ENCODE results near the gene HOXA3. TPM values are rescaled to one million over a fixed set of nuclear protein-coding genes. Genes with fewer than 3 reads are reported as not detected.
A peak's percentile ranks its signal among the peaks of the same experiment; 100 is the strongest.

Gene HOXA3
- total RNA-seq, 1 donor from 2014 or later: 8.7 TPM

DNA sequence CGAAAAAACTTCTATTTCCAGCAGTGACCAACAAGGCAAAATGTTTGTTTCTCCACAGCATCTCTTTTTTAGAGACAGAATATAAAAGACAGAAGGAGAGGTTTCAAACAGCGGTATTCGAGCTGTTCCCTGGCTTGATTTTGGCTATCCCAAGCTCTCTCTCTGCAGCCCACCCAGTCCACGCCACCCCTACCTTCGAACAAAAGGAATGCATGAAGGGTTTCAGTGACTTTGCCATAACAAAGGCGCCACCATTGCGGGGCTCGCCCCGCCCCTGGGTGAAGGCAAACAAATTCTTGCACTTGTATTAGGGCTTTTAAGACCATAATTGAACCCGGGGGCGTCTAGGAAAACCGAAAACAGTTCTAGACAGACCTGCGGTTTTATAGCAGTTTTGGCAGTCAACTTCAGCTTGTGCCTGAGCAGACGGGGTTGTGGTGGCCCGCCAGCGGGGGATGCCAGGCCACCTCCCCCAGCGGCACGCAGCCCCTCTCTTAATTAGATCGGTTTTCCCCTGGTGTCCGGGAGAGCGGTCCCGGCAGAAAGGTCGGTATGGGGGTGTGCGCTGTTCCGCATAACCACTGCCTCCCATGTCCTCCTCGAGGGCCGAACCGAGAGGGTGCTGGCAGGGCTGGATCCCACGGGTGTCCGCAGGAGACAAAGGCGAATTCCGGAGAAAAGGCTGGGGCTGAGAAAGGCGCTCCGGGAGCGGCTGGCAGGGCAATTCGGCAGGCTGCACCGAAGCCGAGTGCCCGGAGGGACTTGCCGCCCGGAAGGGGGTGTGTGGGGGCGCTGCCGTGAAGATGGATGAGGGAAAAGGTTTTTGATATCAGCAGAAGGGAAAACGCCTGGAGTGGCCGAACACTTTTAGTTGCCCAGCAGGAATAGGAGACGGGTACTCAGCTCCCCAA, 35.3 kb upstream of the HOXA3 start:
- H3K9me3 ChIP-seq: no peaks in the 10 kb centered on the region
- H3K4me3 ChIP-seq: peak overlapping the region; percentile 25
- peaks cover 100% of the 10 kb centered on the region for H3K27me3 ChIP-seq
- no peak for ATAC-seq
- TF ChIP-seq, protein P1, sequence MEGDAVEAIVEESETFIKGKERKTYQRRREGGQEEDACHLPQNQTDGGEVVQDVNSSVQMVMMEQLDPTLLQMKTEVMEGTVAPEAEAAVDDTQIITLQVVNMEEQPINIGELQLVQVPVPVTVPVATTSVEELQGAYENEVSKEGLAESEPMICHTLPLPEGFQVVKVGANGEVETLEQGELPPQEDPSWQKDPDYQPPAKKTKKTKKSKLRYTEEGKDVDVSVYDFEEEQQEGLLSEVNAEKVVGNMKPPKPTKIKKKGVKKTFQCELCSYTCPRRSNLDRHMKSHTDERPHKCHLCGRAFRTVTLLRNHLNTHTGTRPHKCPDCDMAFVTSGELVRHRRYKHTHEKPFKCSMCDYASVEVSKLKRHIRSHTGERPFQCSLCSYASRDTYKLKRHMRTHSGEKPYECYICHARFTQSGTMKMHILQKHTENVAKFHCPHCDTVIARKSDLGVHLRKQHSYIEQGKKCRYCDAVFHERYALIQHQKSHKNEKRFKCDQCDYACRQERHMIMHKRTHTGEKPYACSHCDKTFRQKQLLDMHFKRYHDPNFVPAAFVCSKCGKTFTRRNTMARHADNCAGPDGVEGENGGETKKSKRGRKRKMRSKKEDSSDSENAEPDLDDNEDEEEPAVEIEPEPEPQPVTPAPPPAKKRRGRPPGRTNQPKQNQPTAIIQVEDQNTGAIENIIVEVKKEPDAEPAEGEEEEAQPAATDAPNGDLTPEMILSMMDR (IDR thresholded peaks at IDR 0.05): no peak
- peaks cover 46% of the 10 kb centered on the region for H3K4me1 ChIP-seq
- no peaks in the 10 kb centered on the region for H3K36me3 ChIP-seq
- peak; percentile 57 for DNase-seq
- no peak overlapping the region for H3K27ac ChIP-seq
- intact Hi-C loops (cut with DNase I): no loop called here

DNA sequence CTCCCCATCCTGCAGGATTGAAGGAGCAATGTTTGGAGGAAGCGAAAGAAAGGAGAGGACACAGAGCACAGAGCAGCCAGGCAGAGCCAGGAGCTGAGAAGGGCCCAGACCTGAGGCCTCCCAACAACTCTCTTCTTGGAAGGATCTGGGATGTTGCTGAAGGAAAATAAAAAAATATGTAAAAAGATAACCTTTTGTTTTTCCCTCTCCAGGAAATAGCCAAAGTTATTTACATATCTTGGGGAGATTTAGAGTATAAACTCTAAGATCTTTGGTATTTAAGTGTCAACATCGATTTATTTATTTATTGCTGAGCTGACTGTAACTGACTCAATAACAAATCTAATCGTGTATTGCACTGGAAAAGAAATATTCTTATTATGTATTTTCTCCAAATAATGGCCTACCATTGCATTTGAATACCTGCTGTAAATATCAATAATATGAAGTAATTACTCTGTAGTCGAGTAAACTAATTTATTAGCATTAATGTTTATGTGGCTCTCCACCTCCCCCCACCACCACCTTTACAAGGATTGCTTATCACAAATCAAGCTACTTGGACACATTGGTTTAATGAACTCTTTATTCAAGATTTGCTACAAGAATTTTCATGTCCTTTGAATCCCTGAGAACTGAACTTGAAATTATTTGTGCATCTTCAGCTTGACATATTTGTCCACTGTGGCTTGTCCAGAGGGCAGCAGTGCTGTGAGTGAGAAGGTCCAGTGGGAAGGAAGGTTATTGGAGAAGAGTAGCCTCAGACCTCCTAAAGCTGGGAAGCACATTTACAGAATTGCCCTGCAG, 34.5 kb upstream of the HOXA3 start:
- peaks cover 41% of the 10 kb centered on the region for H3K4me1 ChIP-seq
- TF ChIP-seq, protein P1 (IDR thresholded peaks at IDR 0.05): no peak
- intact Hi-C loops (cut with DNase I): no loop called here
- H3K9me3 ChIP-seq: no peaks in the 10 kb centered on the region
- H3K36me3 ChIP-seq: no peaks in the 10 kb centered on the region
- ATAC-seq: no peak
- no peak overlapping the region for H3K27ac ChIP-seq
- peaks cover 100% of the 10 kb centered on the region for H3K27me3 ChIP-seq
- no peak for DNase-seq
- no peak overlapping the region for H3K4me3 ChIP-seq

- DNase-seq: peak; percentile 31
- ATAC-seq: no peak
- Histone ChIP-seq H3K27me3 (peaks cover 100% of the 10 kb centered on the region), H3K27ac (no peak overlapping the region), H3K4me1 (peaks cover 41% of the 10 kb centered on the region), H3K4me3 (no peak overlapping the region), H3K9me3 (no peaks in the 10 kb centered on the region), H3K36me3 (no peaks in the 10 kb centered on the region)
- TF ChIP-seq, protein P1 (IDR thresholded peaks at IDR 0.05): no peak
- intact Hi-C loops (cut with DNase I): no loop called here
Measured at GRCh38 chr7:27185854-27186667, 33.7 kb upstream of the HOXA3 start.

- ATAC-seq (no peak), DNase-seq (peak; percentile 59)
- peak within 1 kb of the TSS; percentile 31 for H3K4me3 ChIP-seq
- no peak within 1 kb of the TSS for H3K27ac ChIP-seq
- intact Hi-C loops (cut with DNase I): no loop called here
- no peaks in the 10 kb centered on the region for H3K9me3 ChIP-seq
- TF ChIP-seq, protein P1 (IDR thresholded peaks at IDR 0.05): no peak
- peaks cover 100% of the 10 kb centered on the region for H3K27me3 ChIP-seq
- H3K36me3 ChIP-seq: no peaks in the 10 kb centered on the region
- peaks cover 41% of the 10 kb centered on the region for H3K4me1 ChIP-seq
Measured at GRCh38 chr7:27185013-27185853, 32.9 kb upstream of the HOXA3 start, which contains the start of gene HOXA11. Gene HOXA11 (minus strand): TSS chr7:27185232. CDS start chr7:27185144, 88 bp downstream.

Measured in upper lobe of right lung (tissue), 1 donor.